Activated CD4-positive, alpha-beta T cell treated with anti-CD3 and anti-CD28 coated beads, Interleukin-2, amount 50 U/mL, for 16 hours (primary cell): ENCODE results near the gene ZSCAN25.
"Not testable (repeated sequence)": the region's sequence is repeated elsewhere in the genome, so short reads cannot be mapped to it uniquely, and the experiment has no call there.

Experiments
- DNase-seq: peaks from one replicate; pipeline ENCODE4 v3.0.0-alpha.2; 2020

ZSCAN25 gene

DNA sequence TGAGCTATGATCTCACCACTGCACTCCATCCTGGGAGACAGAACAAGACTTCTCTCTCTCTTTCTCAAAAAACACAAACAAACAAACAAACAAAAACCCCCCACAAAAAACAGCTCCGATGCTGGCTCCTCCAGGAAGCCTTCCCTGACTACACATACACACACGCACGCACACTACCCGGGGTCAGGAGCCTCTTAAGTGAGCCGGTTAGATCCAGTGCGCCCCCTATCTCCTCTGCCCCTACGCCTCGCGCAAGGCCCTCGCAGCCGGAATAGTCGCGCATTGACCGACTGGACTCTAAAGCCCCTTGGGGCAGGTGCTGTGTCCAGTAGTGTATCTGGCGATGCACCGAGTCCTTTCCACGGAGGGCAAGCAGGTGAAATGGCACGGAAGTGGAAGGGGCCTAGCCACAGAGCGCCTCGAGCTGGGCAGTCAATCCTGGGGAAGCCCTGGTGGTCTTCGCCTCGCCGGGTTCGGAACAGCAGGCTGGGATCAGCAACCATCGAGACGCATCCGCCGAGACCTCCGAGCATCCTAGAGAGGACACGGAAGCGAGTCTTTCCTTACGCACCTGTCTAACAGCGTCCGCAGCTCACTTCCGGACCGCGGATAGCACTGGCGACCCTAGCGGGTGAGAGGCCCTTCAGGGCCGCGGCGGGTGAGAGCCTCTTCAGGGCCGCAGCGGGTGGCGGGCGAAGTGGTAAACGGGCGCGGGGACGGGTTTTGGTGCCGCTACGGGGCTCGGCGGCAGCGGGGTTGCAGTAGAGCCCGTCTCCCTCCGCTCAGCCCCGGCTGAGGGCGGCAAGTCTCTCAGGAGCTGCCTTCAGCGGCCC, at the start of gene ZSCAN25:
Gene ZSCAN25, plus strand, starts transcription at position 588 of the 833 bp plus-strand sequence. CDS start 2,661 bp downstream, outside the sequence.
- DNase-seq, result peak; percentile 94

DNA sequence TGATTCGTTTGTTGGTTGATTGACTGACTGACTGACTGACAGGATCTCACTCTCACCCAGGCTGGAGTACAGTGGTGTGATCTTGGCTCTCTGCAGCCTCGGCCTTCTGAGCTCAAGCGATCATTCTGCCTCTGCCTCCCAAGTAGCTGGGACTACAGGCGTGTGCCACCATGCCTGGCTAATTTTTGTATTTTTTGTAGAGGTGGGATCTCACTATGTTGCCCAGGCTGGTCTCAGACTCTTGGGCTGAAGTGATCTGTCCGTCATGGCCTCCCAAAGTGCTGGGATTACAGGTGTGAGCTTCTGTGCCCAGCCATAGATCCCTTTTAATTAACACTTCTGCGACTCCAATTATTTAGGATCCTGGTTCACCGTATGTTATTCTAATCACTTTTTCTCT, 48.0 kb upstream of the ZSCAN25 start:
- DNase-seq, result not testable (repeated sequence)

DNA sequence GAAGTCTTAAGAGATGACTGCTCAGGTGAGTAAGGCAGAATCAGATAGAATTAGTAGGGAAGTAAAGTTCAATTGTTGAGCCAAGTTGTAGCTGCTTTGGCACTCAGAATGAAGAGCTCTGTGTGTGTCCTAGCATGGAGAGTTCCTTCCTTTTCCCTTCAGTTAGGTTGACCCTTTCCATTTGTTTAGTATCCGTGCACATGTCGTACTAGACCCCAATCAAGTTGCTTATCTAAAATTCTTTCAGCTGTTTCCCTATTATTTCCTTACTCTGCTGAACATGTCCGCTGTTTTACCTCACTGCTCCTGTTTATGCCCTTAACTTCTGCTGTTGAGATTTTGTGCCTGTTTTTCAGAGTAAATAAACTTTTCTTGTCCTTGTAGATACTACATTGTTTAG, 45.0 kb upstream of the ZSCAN25 start:
- DNase-seq, result no peak

DNA sequence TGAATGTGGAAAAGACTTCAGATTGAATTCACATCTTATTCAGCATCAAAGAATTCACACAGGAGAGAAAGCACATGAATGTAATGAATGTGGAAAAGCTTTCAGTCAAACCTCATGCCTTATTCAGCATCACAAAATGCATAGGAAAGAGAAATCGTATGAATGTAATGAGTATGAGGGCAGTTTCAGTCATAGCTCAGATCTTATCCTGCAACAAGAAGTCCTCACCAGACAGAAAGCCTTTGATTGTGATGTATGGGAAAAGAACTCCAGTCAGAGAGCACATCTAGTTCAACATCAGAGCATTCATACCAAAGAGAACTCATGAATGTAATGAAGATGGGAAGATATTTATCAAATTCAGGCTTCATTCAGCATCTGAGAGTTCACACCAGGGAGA, 43.5 kb upstream of the ZSCAN25 start:
- DNase-seq, result no peak

DNA sequence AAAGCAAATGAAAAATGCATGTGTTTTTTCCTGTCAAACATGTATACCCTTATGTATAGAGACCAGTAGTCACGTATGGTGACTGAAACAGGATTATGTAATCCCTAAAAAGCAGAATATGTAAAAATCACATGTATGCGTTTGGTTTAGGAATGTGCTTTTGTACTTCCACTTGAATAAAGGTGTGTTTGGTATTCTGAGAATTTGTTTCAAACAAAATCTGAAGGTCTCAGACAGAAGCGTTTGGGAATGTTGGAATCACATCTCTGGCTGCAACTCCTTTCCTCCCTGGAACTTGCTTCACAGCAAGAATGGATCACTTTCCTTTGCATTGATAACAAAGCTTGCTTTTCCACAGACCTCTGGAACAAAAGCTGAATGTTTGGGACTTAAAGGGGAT, 40.5 kb upstream of the ZSCAN25 start:
- no peak for DNase-seq

DNA sequence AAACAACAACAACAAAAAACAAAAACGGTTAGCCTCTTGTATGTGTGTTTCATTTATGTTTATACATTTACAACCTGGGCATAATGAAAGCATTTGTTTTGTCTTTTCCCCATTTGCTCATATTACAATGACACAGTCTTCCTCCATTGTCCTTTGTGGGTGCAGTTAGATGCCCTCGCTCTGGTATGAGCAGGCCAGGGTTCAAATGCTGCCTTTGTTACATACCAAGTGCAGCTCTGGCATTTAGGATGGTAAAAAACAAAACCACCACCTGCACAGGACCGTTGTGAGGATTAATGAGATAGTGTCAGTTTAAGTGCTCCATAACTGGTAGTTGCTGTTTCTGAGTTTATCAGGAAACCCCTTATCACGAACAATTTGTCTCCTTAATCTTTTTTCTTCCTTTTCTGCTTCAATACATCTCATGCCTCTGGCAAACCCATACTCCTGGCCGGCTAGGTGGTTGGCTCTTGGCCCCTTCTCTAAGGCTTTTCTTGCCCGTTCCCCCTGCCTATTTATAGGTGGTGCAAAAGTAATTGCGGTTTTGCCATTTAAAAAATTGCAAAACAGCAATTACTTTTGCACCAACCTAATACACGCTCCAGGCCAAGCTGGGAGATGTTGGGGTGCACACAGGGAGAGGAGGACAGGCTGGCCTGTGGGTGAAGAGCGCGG, 37.3 kb upstream of the ZSCAN25 start:
- DNase-seq, result no peak

DNA sequence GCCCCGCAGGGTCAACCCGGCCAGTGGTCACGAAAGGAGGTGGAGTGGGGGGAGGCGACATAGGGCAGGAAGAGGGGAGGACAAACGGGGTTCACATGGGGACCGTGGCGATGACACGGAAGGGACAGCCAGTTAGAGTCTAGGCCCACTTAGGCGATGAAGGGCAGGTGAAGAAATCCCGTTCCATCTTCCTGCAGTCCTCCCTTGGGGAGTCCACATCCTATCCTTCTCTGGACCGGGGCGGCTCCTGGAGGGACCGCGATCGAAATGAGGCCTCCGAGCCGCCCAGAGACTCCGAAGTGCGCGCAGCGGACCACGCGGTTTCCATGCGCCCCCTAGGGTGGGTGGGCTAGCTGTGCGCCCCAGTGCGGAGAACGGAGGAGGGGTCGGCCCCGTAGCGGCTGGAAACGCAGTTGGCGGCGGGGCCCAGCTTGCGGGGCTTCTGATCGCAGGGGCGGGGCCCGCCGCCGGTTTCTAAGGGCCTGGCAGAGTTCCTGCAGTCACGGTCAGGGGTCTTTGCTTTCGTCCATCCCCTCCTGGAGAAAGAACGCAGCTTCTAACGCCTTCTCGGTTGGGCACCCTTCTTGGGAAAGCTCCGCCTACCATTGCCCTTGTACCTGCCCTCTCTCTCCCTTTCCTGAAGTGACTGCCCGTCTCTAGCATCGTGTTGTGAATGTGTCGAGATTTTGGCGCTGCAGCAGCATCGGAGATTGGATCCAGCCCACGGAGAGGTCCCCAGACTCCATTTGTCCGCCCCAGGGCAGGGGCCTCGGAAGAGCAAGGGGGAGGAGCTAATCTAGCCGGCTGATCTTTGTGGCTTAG, 36.6 kb upstream of the ZSCAN25 start:
- peak; percentile 24 for DNase-seq

DNA sequence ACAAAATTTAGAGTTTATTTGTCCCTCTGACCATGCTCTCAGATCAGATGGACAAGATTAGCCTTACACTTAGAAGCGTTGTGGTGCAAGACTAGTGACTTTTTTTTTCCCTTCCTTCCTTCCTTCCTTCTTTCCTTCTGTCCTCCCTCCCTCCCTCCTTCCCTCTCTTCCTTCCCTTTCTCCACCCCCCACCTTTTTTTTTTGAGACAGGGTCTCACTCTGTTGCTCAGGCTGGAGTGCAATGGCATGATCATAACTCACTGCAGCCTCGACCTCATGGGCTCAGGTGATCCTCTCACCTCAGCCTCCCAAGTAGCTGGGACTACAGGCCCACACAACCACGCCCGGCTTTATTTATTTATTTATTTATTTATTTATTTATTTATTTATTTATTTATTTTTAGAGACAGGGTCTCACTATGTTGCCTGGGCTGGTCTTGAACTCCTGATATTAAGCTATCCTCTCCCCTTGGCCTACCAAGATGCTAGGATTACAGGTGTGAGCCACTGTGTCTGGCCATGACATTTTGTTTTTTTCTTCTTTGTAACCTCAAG, 35.9 kb upstream of the ZSCAN25 start:
- DNase-seq, result not testable (repeated sequence)

DNA sequence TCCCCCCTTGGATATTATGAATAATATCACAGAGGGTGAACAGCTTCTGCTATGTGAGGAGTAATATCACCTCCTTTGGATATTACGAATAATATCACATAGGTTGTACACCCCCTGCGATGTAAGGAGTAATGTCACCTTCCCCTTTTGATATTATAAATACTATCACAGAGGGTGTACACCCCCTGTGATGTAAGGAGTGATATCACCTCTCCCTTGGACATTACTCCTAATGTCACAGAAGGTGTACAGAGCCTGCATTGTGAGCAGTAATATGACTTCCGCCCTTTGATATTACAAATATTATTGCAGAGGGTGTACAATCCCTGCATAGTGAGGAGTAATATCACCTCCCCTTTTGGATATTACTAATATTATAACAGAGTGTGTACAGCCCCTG, 27.9 kb upstream of the ZSCAN25 start:
- DNase-seq, result no peak

DNA sequence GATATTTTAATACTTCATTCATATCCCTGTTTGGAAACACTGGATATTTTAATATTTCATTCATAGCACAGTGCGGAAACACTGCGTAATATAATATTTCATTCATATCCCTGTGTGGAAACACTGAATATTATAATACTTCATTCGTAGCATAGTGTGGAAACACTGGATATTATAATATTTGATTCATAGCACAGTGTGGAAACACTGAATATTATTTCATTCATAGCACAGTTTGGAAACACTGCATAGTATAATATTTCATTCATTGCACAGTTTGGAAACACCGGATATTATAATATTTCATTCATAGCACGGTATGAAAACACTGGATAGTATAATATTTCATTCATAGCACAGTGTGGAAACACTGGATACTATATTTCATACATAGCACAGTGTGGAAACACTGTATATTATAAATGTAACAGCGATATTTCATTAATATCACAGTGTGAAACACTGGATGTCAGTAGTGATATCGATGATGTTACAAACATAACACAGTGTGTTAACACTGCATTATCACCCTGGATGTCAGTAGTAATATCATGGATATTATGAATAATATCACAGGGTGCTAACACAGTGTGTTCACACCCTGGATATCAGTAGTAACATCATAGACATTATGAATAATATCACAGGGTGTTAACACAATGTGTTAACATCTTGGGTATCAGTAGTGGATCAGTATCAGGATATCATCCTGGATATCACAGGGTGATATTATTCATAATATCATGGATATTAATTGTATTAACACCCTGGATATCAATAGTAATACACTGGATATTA, 21.6 kb upstream of the ZSCAN25 start:
- no peak for DNase-seq

DNA sequence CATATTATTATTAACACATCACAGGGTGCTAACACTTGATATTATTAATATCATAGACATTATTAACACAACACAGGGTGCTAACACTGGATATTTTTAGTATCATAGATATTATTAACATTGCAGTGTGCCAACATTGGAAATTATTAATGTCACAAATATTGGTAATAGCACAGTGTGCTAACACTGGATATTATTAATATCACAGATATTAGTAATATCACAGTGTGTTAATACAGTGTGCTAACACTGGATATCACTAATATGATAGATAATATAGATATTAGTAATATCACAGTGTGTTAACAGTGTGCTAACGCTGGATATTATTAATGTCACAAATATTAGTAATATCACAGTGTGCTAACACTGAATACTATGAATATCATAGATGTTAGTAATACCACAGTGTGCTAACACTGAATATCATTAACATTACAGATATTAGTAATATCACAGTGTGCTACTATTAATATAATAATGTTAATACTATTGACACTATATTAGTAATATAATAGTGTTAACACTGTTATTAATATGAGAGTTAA, 20.3 kb upstream of the ZSCAN25 start:
- no peak for DNase-seq

DNA sequence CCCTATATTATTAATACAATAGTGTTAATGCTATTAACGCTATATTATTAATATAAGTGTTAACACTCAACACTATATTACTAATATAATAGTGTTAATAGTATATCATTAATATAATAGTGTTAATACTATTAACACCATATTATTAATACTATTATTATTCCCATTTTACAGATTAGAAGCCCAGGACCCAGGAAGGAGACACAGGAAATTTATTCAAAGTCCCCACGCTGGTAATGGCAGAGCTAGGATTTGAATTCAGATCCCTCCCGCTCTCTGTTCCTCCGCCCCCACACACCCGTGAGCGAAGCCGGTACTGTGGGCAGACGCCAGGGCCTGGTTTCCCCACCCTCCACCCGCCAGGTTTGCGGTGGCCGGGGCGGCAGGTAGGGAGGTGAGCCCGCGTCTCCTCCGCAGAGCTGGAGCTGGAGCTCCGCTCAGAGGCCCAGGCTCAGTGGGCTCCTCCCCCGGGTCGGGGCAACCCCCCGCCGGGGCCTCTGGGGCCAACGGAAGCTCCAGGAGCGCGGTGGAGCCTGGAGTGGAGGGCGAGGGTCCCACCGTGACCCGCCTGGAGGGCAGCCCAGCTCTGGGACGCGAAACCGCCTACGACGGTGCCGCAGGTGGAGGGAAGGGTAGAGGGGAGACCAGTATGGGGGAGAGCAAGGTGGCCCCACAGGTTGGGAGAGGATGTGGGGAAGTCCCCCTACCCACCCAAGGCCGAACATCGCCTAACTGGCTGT, 18.8 kb upstream of the ZSCAN25 start, which contains the start of gene TMEM225B:
Gene TMEM225B, plus strand, starts transcription at position 506 of the 740 bp plus-strand sequence. CDS start 6,122 bp downstream, outside the sequence.
- DNase-seq, result no peak

DNA sequence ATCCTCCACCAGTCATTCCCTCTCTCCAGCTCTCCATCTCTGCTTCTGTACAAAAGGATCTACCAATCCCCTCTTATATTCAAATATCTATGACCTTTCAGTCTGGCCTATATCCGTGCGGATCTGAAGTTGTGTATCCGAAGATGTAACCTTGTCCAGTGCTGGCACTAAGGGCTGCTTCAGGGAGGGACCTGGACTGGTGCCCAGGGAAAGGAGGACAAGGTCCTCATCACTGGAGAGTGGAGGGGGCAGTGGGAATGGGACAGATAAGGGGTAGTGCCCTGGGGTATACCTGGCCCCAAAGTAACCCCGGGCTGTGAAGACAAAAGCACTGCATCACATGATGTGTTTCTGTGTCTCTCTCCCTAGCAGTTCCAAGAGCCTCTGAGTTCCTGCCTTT, 16.9 kb upstream of the ZSCAN25 start:
- DNase-seq, result no peak

DNA sequence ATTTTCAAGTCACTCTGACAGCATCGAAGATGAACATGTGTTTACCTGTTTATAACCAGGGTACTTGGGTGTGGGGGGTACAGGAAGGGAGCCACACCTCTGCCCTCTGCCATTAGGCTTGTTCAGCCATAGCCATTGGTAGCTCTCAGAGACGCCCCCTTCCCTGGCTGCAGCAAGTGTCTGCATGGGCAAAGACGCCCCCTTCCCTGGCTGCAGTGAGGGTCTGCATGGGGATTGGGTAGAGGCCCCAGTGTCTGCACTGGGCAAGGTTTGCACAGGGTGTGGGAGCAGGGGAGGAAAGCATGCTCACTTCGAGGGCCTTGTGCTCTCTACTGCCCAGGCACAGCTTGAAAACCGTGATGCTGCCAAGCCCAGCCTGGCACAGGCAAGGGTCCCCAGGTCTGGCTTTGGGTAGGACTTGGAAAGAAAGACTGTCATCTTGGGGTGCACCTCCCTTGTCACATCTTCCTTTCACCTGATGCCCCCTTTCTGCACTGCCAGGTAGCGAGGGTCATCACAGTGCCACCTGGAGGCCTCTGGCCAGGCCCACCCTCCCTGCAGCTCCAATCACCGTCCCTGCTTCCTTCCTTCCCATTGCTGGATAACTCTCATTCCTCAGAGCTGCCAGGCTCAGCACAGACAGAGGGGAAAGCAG, 15.0 kb upstream of the ZSCAN25 start:
- no peak for DNase-seq

DNA sequence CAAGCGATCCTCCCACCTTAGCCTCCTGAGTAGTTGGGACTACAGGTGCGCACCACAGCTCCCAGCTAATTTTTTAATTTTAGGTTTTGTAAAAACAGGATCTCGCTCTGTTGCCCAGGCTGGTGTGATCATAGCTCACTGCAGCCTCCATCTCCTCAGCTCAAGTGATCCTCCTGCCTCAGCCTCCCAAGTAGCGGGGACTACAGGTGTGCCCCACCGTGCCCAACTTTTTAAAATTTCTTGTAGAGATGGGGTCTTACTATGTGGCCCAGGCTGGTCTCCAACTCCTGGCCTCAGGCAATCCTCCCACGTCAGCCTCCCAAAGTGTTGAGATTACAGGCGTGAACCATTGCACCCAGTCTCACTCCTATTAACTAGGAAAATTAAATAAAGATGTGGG, 11.2 kb upstream of the ZSCAN25 start:
- DNase-seq, result no peak

DNA sequence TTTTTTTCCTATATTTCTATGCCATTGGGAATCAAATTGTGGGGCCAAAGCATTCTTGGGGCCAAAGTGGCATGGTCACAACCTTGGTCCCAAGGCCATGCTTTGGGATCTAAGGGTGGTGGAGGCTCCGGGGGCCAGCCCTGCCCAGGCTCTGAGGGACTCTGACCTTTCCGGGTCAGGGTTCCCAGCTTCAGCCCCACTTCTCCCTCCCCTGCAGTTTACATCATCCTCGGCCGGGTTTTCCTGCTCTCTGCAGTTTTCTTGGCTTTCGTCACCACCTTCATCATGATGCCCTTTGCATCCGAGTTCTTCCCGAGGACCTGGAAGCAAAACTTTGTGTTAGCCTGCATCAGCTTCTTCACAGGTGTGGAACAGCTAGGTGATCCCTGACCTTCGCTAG, 10.2 kb upstream of the ZSCAN25 start:
- no peak for DNase-seq

DNA sequence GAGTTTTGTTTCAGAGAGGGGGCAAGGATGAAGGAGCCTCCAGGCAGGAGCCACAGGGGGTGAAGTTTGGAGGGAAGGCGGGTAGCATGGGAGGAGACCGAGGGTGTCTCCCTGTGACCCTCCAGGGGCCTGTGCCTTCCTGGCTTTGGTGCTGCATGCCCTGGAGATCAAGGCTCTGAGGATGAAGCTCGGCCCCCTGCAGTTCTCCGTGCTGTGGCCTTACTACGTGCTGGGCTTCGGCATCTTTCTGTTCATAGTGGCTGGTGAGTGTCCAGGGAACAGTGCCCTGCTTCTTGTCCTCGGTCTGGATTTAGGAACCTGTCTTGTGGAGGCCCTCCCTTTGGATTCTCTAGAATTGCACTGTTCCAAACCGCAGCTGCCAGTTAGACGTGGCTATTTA, 9.2 kb upstream of the ZSCAN25 start:
- no peak for DNase-seq

DNA sequence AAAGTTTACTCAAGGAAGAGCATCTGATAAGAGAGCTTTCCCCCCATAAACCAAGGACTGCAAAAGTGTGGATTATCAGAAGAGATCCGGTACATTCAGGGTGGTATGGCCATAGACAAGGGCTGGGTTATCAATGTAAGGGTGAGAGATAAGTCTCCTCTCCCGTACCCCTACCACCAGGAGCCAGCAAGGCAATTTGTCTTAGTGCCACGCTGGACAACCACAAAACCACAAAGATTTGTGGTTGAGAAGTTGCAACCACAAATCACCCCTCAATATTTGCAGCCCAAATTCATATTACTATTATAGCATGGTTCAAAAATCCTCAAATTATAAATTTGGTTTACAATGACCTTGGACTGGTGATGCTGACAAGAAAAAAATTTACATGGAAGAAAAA, 2.3 kb upstream of the ZSCAN25 start:
- no peak for DNase-seq

DNA sequence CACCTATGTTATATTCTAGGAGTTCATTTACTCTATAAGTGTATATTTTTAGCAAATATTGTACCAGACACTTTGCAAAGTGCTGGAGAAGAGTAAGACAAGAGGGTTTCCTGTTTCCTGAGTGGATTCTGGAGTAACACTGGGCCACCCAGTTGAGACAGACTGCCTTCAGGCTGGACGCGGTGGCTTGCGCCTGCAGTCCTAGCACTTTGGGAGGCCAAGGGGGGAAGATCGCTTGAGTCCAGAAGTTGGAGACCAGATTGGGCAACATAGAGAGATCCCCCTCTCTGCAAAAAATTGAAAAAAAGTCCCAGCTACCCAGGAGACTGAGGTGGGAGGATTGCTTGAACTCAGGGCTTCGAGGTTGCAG, 772 bp upstream of the ZSCAN25 start:
- DNase-seq, result no peak

DNA sequence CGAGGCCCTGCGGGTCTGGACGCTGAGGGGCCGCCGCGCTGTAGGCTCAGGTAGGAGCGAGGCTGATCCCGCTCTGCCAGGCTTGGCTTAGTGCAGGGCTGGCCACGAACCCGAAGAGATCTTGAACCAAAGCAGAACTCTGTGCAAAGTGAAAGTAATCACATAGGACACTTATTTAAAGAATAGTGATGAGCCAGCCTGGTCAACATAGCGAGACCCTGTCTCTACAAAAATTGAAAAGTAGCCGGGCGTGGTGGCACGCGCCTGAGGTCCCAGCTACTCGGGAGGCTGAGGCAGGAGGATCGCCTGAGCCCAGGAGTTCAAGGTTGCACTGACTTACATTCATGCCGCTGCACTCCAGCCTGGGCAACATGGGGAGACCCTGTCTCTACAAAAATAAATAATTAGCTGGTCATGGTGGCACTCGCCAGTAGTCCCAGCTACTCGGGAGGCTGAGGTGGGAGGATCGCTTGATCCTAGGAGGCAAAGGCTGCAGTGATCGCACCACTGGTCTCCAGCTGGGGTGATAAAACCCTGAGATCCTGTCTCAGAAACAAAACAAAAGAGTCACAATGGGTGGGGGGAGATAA, 541 bp downstream of the ZSCAN25 start:
- no peak for DNase-seq
